GM19395 (cell line): Measurements from ENCODE around the gene SHISA6.

Experiments
- ATAC-seq: cut with Tn5 transposase; IDR thresholded peaks from one replicate; pipeline ENCODE4 v1.9.1; 2021; ENCODE audit warnings: mild to moderate bottlenecking, moderate library complexity; ENCODE audit not compliant: unreplicated experiment

SHISA6 gene

GRCh38 chr17:11264183-11264871, 23.3 kb downstream of the SHISA6 start:
- no peak for ATAC-seq

- no peak for ATAC-seq
Observed at GRCh38 chr17:11267999-11268575, 27.1 kb downstream of the SHISA6 start.

GRCh38 chr17:11269210-11269609, 28.2 kb downstream of the SHISA6 start:
- no peak for ATAC-seq

GRCh38 chr17:11272191-11272590, 31.2 kb downstream of the SHISA6 start:
- no peak for ATAC-seq

GRCh38 chr17:11273596-11273995, 32.6 kb downstream of the SHISA6 start:
- no peak for ATAC-seq

- no peak for ATAC-seq
Observed at GRCh38 chr17:11274106-11274505, 33.1 kb downstream of the SHISA6 start.

- ATAC-seq, result no peak
Observed at GRCh38 chr17:11276486-11276885, 35.5 kb downstream of the SHISA6 start.

GRCh38 chr17:11278186-11278991, 37.4 kb downstream of the SHISA6 start:
- no peak for ATAC-seq

GRCh38 chr17:11278992-11279270, 37.9 kb downstream of the SHISA6 start:
- no peak for ATAC-seq

GRCh38 chr17:11279776-11280344, 38.8 kb downstream of the SHISA6 start:
- ATAC-seq, result no peak

GRCh38 chr17:11282586-11282985, 41.6 kb downstream of the SHISA6 start:
- no peak for ATAC-seq

- no peak for ATAC-seq
Observed at GRCh38 chr17:11284811-11285210, 43.8 kb downstream of the SHISA6 start.

- ATAC-seq, result no peak
Observed at GRCh38 chr17:11285946-11286345, 44.9 kb downstream of the SHISA6 start.

GRCh38 chr17:11287791-11288190, 46.8 kb downstream of the SHISA6 start:
- no peak for ATAC-seq

- ATAC-seq, result no peak
Observed at GRCh38 chr17:11290814-11291213, 49.8 kb downstream of the SHISA6 start.

- ATAC-seq, result no peak
Observed at GRCh38 chr17:11292491-11292890, 51.5 kb downstream of the SHISA6 start.

GRCh38 chr17:11293480-11293879, 52.5 kb downstream of the SHISA6 start:
- ATAC-seq, result no peak

- ATAC-seq, result no peak
Observed at GRCh38 chr17:11294826-11295225, 53.8 kb downstream of the SHISA6 start.

- ATAC-seq, result no peak
Observed at GRCh38 chr17:11296994-11297393, 56.0 kb downstream of the SHISA6 start.

- no peak for ATAC-seq
Observed at GRCh38 chr17:11298401-11298800, 57.4 kb downstream of the SHISA6 start.

GRCh38 chr17:11300201-11300600, 59.2 kb downstream of the SHISA6 start:
- no peak for ATAC-seq

GRCh38 chr17:11300738-11301137, 59.7 kb downstream of the SHISA6 start:
- ATAC-seq, result no peak
